ENCODE measurements around the gene FGB. TPM values are rescaled to one million over a fixed set of nuclear protein-coding genes. Genes with fewer than 3 reads are reported as not detected.

Gene FGB
- polyA plus RNA-seq, 1 donor: not detected

Other genes starting within 250 kb of the FGB start
- gene DCHS2, start 71.2 kb upstream of the FGB start, polyA plus RNA-seq (ENCODE audit: insufficient read length): 3.0 TPM
- 55.3 TPM for gene PLRG1, start 12.6 kb upstream of the FGB start, polyA plus RNA-seq (ENCODE audit: insufficient read length)
- gene FGA, start 27.7 kb downstream of the FGB start, polyA plus RNA-seq (ENCODE audit: insufficient read length): not detected
- gene FGG, start 49.6 kb downstream of the FGB start, polyA plus RNA-seq (ENCODE audit: insufficient read length): not detected
- 0.53 TPM for gene LRAT, start 181.0 kb downstream of the FGB start, polyA plus RNA-seq (ENCODE audit: insufficient read length)
- gene RBM46, start 218.3 kb downstream of the FGB start, polyA plus RNA-seq (ENCODE audit: insufficient read length): 0.22 TPM

All from hindlimb muscle (tissue), 1 donor.